Skeletal muscle tissue (tissue), 4 donors: ENCODE measurements around the gene KATNAL1. TPM values are rescaled to one million over a fixed set of nuclear protein-coding genes. Genes with fewer than 3 reads are reported as not detected.
"Not testable (repeated sequence)": the region's sequence is repeated elsewhere in the genome, so short reads cannot be mapped to it uniquely, and the experiment has no call there.

Experiments
- H3K27ac ChIP-seq: one replicate; pipeline ENCODE4 v1.7.0; 2013; ENCODE audit warnings: mild to moderate bottlenecking, low read depth, low read length, inconsistent platforms
- H3K27me3 ChIP-seq, 3 donors: one replicate each; pipeline ENCODE4 v1.7.0; 2013; ENCODE audit warnings: low read length in 3 of 3; ENCODE audit not compliant: control insufficient read depth in 3 of 3, insufficient read depth in 3 of 3
- H3K36me3 ChIP-seq, 3 donors: one replicate each; pipeline ENCODE4 v1.7.0; 2013; ENCODE audit warnings: low read length in 3 of 3; ENCODE audit not compliant: control insufficient read depth in 3 of 3, insufficient read depth in 3 of 3
- H3K4me1 ChIP-seq, 3 donors: one replicate each; pipeline ENCODE4 v1.7.0; 2013; ENCODE audit warnings: low read length in 3 of 3, mild to moderate bottlenecking in 3 of 3; ENCODE audit not compliant: control insufficient read depth in 3 of 3, insufficient read depth in 3 of 3
- H3K4me3 ChIP-seq, 3 donors: one replicate each; pipeline ENCODE4 v1.7.0; 2013; ENCODE audit warnings: low read length in 3 of 3
- H3K9ac ChIP-seq, 3 donors: one replicate each; pipeline ENCODE4 v1.7.0; 2013; ENCODE audit warnings: low read length in 3 of 3, mild to moderate bottlenecking in 3 of 3, moderate library complexity in 2 of 3, low read depth in 1 of 3
- H3K9me3 ChIP-seq, 3 donors: one replicate each; pipeline ENCODE4 v1.7.0; 2013; ENCODE audit warnings: low read length in 3 of 3; ENCODE audit not compliant: control insufficient read depth in 3 of 3
- total RNA-seq: library from RNA; depleted of rRNA; stranded (reverse); fragments of >200 nt; gene quantifications from one replicate; pipeline ENCODE4 v1.2.3, GENCODE V29; 2014
- donor health status: Osteomylitis.

Gene KATNAL1
- total RNA-seq, 1 donor from 2014 or later = 16.2 TPM

DNA sequence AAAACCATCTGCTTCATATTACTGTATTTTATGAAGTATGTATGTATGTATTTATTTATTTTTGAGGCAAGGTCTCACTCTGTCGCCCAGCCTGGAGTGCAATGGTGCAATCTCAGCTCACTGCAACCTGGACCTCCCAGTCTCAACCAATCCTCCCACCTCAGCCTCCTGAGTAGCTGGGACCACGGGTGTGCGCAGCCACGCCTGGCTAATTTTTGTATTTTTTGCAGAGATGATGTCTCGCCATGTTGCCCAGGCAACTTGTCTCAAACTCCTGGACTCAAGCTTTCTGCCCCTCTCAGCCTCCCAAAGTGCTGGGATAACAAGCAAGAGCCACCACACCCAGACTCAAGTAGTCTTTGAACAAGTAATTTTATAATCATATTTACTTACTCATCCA, 5.5 kb downstream of the KATNAL1 start:
- Histone ChIP-seq H3K27ac (no peak overlapping the region), H3K27me3 (no peaks in the 10 kb centered on the region), H3K4me1 (peaks cover 0 to 14% (median 3%) of the 10 kb centered on the region in 3 donors), H3K9me3 (no peaks in the 10 kb centered on the region), H3K4me3 (no peak overlapping the region), H3K9ac (no peak overlapping the region), H3K36me3 (no peaks in the 10 kb centered on the region)

DNA sequence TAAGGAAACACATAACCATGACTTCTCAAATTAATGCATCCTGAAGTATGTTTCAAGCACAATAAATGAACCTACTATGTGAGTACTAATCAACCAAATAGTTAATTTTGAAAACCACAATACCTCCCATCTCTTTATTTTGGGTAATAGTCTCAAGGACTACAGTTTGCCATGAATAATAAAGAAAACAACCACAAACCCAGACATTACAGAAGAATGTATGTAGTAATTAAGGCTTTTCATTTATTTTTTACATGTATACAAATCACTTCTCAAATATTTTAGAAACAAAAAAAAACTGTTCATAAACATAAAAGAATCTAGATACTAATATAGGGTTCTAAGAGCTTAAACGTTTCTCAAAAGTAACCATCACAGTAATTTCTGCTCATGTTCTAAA, 6.8 kb downstream of the KATNAL1 start:
- no peak overlapping the region for H3K4me3 ChIP-seq
- H3K36me3 ChIP-seq = no peaks in the 10 kb centered on the region
- H3K9ac ChIP-seq = no peak overlapping the region
- no peaks in the 10 kb centered on the region for H3K9me3 ChIP-seq
- H3K4me1 ChIP-seq = peaks cover 0 to 7% (median 0%) of the 10 kb centered on the region in 3 donors
- no peaks in the 10 kb centered on the region for H3K27me3 ChIP-seq
- H3K27ac ChIP-seq = no peak overlapping the region

DNA sequence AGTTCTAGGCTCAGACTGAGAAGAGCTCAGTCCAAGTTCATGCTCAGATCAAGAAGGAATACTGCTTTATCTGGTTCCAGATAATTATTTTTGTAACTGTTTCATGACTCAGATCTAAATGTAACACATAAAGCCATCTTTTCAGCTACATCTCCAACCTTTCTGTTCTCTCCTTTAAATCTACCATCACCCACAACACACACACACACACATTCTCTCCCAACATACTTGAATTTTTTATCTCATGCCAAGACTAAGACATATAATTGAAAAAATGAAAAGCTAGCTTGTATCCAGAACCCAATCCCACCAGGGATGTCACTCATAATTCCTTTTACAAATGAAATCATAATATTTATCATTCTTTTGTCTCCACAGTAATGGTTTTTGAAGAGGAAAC, 7.6 kb downstream of the KATNAL1 start:
- Histone ChIP-seq H3K9me3 (no peaks in the 10 kb centered on the region), H3K4me3 (no peak overlapping the region), H3K4me1 (peaks cover 0 to 7% (median 0%) of the 10 kb centered on the region in 3 donors), H3K9ac (no peak overlapping the region), H3K27me3 (no peaks in the 10 kb centered on the region), H3K36me3 (no peaks in the 10 kb centered on the region), H3K27ac (no peak overlapping the region)

GRCh38 chr13:30295116-30295515, 12.2 kb downstream of the KATNAL1 start:
- H3K4me3 ChIP-seq = no peak overlapping the region
- H3K9ac ChIP-seq = no peak overlapping the region
- no peaks in the 10 kb centered on the region for H3K9me3 ChIP-seq
- H3K4me1 ChIP-seq = no peaks in the 10 kb centered on the region
- H3K27ac ChIP-seq = no peak overlapping the region
- no peaks in the 10 kb centered on the region for H3K27me3 ChIP-seq
- H3K36me3 ChIP-seq = no peaks in the 10 kb centered on the region

DNA sequence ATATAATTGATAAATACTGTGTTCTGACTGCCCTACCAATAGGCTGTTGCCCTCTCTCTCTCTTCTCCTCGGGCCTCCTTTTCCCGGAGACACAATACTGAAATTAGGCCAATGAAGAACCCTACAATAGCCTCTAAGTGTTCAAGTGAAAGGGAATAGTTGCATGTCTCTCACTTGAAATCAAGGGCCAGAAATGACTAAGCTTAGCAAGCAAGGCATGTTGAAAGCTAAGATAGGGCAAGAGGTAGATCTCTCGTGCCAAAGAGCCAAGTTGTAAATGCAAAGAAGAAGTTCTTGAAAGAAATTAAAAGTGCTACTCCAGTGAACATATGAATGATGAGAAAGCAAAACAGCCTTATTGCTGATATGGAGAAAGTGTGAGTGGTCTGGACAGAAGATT, 13.3 kb downstream of the KATNAL1 start:
- Histone ChIP-seq H3K27me3 (no peaks in the 10 kb centered on the region), H3K4me1 (no peaks in the 10 kb centered on the region), H3K4me3 (no peak overlapping the region), H3K9ac (no peak overlapping the region), H3K27ac (no peak overlapping the region), H3K36me3 (no peaks in the 10 kb centered on the region), H3K9me3 (no peaks in the 10 kb centered on the region)

DNA sequence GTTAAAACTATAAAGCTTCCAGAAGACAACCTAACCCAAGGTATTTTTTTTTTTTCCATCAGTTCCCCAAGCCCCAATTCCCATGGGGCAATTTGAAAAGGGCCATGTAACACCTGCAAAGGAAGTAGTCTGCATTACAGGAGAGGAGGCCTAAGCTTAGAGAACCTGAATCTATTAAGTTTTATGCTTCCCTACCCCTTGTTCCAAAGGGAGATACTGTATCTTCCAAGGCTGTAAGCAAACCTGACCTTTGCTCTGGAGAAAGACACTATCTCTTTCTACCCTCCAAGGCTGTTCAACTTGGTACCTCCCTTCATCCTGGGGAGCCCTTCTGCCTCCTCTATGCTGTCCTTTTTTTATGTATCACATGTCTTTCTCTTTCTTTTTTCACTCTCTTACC, 15.0 kb downstream of the KATNAL1 start:
- Histone ChIP-seq H3K36me3 (no peaks in the 10 kb centered on the region), H3K4me3 (no peak overlapping the region), H3K9ac (no peak overlapping the region), H3K4me1 (no peaks in the 10 kb centered on the region), H3K9me3 (no peaks in the 10 kb centered on the region), H3K27ac (no peak overlapping the region), H3K27me3 (no peaks in the 10 kb centered on the region)

- no peaks in the 10 kb centered on the region for H3K4me1 ChIP-seq
- H3K36me3 ChIP-seq = no peaks in the 10 kb centered on the region
- H3K9me3 ChIP-seq = no peaks in the 10 kb centered on the region
- H3K4me3 ChIP-seq = no peak overlapping the region
- H3K9ac ChIP-seq = no peak overlapping the region
- H3K27me3 ChIP-seq = no peaks in the 10 kb centered on the region
- H3K27ac ChIP-seq = no peak overlapping the region
Measured at GRCh38 chr13:30290812-30291436, 16.4 kb downstream of the KATNAL1 start.

DNA sequence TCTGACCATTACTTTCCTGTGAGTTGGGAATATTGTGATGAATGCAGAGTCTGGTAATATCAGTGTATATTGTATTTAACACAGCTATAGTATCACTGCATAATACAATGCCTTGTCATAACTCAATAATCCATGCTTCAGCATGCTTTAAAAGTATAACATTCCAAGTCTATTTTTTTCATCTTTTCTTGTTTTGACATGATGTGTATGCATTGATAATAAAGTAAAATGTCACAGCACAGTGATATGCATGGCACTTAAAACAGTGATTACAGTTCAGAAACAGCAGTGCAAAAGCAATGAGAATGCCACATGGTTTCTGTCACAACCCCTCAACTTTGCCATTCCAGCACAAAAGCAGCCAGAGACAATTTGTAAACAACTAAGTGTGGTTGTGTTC, 17.8 kb downstream of the KATNAL1 start:
- Histone ChIP-seq H3K36me3 (no peaks in the 10 kb centered on the region), H3K9ac (no peak overlapping the region), H3K27me3 (no peaks in the 10 kb centered on the region), H3K27ac (no peak overlapping the region), H3K4me1 (no peaks in the 10 kb centered on the region), H3K9me3 (no peaks in the 10 kb centered on the region), H3K4me3 (no peak overlapping the region)

DNA sequence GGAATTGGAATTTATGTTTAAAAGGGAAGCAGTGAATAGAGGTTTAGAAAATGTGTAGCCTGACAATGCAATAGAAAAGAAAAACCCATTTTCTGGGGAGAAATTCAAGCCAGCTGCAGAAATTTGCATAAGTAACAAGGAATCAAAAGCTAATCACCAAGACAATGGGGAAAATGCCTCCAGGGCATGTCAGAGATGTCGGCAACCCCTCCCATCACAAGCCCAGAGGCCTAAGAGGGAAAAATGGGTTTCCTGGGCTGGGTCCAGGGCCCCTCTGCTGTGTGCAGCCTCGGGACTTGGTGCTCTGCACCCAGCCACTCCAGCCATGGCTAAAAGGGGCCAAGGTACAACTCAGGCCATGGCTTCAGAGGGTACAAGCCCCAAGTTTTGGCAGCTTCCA, 21.3 kb downstream of the KATNAL1 start:
- H3K4me1 ChIP-seq, H3K9me3 ChIP-seq, H3K27me3 ChIP-seq, H3K4me3 ChIP-seq, H3K36me3 ChIP-seq, H3K27ac ChIP-seq, H3K9ac ChIP-seq: not testable (repeated sequence)

DNA sequence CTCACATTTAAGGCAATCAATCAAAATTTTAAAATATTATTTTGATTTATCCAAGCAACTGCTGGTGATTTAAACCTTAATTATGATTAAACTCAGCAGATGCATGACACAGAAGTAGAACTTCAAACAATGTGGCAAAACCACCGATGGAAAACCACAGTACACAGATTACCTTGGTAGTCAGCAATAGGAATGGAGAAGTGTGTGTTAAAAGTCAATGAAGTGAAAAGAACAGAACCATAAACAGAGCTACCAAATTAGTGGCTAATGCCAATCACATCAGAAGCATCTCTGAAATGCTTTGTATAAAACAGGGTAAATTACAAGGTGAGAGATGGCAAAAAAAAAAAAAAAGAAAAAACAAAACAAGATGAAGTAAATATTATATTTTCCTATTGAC, 31.2 kb downstream of the KATNAL1 start:
- no peak overlapping the region for H3K9ac ChIP-seq
- no peaks in the 10 kb centered on the region for H3K4me1 ChIP-seq
- peaks cover 0 to 2% (median 0%) of the 10 kb centered on the region in 3 donors for H3K9me3 ChIP-seq
- peaks cover 0 to 4% (median 2%) of the 10 kb centered on the region in 3 donors for H3K36me3 ChIP-seq
- H3K27me3 ChIP-seq = no peaks in the 10 kb centered on the region
- no peak overlapping the region for H3K27ac ChIP-seq
- H3K4me3 ChIP-seq = no peak overlapping the region
